Measurements from ENCODE around the gene OPCML. TPM values are rescaled to one million over a fixed set of nuclear protein-coding genes. Genes with fewer than 3 reads are reported as not detected.

The OPCML gene
- total RNA-seq, 3 donors from 2014 or later (not counting 1 experiment from before 2014, with no cell fraction given): not detected

DNA sequence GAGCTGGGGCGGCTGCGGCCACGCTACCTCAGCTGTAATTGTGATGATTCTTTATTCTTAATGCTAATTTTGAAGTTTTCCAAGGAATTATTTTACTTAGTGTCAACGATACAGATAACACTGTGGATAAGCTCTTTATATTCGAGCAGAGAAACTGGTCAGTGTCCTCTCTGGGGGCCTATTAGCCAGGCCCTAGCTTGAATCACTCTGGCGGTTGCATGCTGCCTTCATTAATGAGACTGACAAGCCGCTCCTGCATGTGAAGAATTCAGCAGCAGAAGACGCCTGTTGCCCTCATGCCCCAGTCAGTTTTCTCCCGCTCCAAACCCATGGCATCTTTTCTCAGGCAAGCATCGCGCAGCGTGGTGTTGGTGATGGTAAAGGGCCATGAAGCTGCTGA is 851.7 kb downstream of the OPCML start:
- H3K4me1 ChIP-seq (ENCODE audit: control insufficient read depth, insufficient read depth, low read length): no peaks in the 10 kb centered on the region
- no peaks in the 10 kb centered on the region for H3K36me3 Mint-ChIP-seq
- H3K4me3 Mint-ChIP-seq: no peak overlapping the region
- no peak overlapping the region for H3K27ac Mint-ChIP-seq
- TF ChIP-seq, protein P1, sequence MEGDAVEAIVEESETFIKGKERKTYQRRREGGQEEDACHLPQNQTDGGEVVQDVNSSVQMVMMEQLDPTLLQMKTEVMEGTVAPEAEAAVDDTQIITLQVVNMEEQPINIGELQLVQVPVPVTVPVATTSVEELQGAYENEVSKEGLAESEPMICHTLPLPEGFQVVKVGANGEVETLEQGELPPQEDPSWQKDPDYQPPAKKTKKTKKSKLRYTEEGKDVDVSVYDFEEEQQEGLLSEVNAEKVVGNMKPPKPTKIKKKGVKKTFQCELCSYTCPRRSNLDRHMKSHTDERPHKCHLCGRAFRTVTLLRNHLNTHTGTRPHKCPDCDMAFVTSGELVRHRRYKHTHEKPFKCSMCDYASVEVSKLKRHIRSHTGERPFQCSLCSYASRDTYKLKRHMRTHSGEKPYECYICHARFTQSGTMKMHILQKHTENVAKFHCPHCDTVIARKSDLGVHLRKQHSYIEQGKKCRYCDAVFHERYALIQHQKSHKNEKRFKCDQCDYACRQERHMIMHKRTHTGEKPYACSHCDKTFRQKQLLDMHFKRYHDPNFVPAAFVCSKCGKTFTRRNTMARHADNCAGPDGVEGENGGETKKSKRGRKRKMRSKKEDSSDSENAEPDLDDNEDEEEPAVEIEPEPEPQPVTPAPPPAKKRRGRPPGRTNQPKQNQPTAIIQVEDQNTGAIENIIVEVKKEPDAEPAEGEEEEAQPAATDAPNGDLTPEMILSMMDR (IDR thresholded peaks at IDR 0.05): no peak
- peaks cover 3% of the 10 kb centered on the region for H3K9me3 ChIP-seq (ENCODE audit: control insufficient read depth, insufficient read depth, low read length)
- H3K9me3 Mint-ChIP-seq: peaks cover 0 to 5% of the 10 kb centered on the region in 2 donors
- H3K27me3 ChIP-seq (ENCODE audit: control insufficient read depth, insufficient read depth, low read length): no peaks in the 10 kb centered on the region
- no peak overlapping the region for H3K4me3 ChIP-seq (ENCODE audit: low read length)
- 95% methylated on average over 12 of the region's 12 CpGs for WGBS (ENCODE audit: insufficient coverage)
- no peaks in the 10 kb centered on the region for H3K27me3 Mint-ChIP-seq (ENCODE audit: low read depth in 2 of 2)
- intact Hi-C loops (cut with micrococcal nuclease): no loop called here
- DNase-seq (no peak), ATAC-seq (no peak)
- no peaks in the 10 kb centered on the region for H3K36me3 ChIP-seq (ENCODE audit: control insufficient read depth, insufficient read depth, low read length)
- no peaks in the 10 kb centered on the region for H3K4me1 Mint-ChIP-seq
- no peak overlapping the region for H3K27ac ChIP-seq (ENCODE audit: low read length)

DNA sequence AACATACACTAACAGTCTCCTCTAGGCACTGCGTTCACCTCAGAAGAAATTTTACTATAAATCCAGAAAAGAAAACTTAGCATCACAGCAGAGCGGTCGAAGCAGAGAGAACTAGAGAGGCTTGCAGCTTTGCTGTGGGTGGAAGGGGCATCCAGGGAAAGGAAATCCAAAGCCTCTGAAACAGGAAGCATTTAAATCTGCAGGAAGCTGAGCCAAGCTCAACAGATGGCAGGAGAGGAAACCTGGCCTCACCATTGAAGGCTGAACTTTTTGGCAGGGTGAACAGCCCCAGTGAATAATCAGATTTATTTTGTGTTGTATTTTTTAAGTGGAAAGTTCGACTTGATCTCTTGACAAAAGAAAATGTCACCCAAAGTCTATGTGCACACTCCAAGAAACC is 858.1 kb downstream of the OPCML start:
- ATAC-seq (no peak), DNase-seq (no peak)
- H3K4me3 ChIP-seq (ENCODE audit: low read length): no peak overlapping the region
- no peaks in the 10 kb centered on the region for H3K36me3 ChIP-seq (ENCODE audit: control insufficient read depth, insufficient read depth, low read length)
- intact Hi-C loops (cut with micrococcal nuclease): loop anchor here (10.0 kb wide), 1 partner anchor 49 kb away; no protein-coding TSS in a partner anchor
- Mint-ChIP-seq H3K9me3 (peaks cover 0 to 5% of the 10 kb centered on the region in 2 donors), H3K4me3 (no peak overlapping the region), H3K27me3 (ENCODE audit: low read depth in 2 of 2) (no peaks in the 10 kb centered on the region), H3K36me3 (no peaks in the 10 kb centered on the region), H3K4me1 (no peaks in the 10 kb centered on the region), H3K27ac (no peak overlapping the region)
- no peaks in the 10 kb centered on the region for H3K4me1 ChIP-seq (ENCODE audit: control insufficient read depth, insufficient read depth, low read length)
- no peaks in the 10 kb centered on the region for H3K9me3 ChIP-seq (ENCODE audit: control insufficient read depth, insufficient read depth, low read length)
- TF ChIP-seq, protein P1 (IDR thresholded peaks at IDR 0.05): no peak
- WGBS (ENCODE audit: insufficient coverage): 40% methylated on average over 2 of the region's 4 CpGs
- H3K27me3 ChIP-seq (ENCODE audit: control insufficient read depth, insufficient read depth, low read length): no peaks in the 10 kb centered on the region
- H3K27ac ChIP-seq (ENCODE audit: low read length): no peak overlapping the region

DNA sequence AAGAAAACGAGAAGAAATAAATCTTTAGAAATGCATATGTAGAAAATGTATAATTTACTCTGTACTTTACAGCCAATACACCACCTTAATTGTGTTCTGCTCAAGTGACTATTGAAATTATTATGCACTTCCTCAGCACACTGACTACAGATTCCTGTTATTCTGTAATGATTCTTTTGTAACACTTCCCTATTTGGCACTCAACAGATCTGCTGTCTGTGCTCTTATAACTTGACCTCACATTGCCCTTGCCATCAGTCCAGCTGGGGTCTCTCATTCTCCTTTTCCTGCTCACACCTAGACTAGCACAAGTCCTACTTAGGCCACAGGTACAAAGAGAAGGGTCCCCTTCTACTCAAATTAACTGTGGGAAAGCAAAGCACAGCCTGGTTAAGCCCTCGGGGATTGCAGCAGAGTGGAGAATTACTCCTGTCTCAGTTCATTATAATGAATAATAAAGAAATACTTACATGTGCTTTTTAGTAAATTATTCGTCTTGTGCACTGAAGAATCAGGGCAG is 860.4 kb downstream of the OPCML start:
- H3K4me1 ChIP-seq (ENCODE audit: control insufficient read depth, insufficient read depth, low read length): no peaks in the 10 kb centered on the region
- intact Hi-C loops (cut with micrococcal nuclease): loop anchor here (10.0 kb wide), 1 partner anchor 47 kb away; no protein-coding TSS in a partner anchor
- ATAC-seq: no peak

More for the DNA sequence above, 860.4 kb downstream of the OPCML start:
- H3K27me3 ChIP-seq (ENCODE audit: control insufficient read depth, insufficient read depth, low read length): no peaks in the 10 kb centered on the region
- no CpG with 5 or more reads among the region's 3 CpGs for WGBS (ENCODE audit: insufficient coverage)
- Mint-ChIP-seq H3K36me3 (no peaks in the 10 kb centered on the region), H3K4me3 (no peak overlapping the region), H3K27me3 (ENCODE audit: low read depth in 2 of 2) (no peaks in the 10 kb centered on the region), H3K9me3 (peaks cover 5 to 8% of the 10 kb centered on the region in 2 donors), H3K27ac (no peak overlapping the region), H3K4me1 (no peaks in the 10 kb centered on the region)
- no peak overlapping the region for H3K27ac ChIP-seq (ENCODE audit: low read length)
- DNase-seq: no peak
- H3K4me3 ChIP-seq (ENCODE audit: low read length): no peak overlapping the region
- no peaks in the 10 kb centered on the region for H3K36me3 ChIP-seq (ENCODE audit: control insufficient read depth, insufficient read depth, low read length)
- TF ChIP-seq, protein P1 (IDR thresholded peaks at IDR 0.05): no peak
- no peaks in the 10 kb centered on the region for H3K9me3 ChIP-seq (ENCODE audit: control insufficient read depth, insufficient read depth, low read length)

Measured in natural killer cell (primary cell).